Ectodermal cell (in vitro differentiated cells): ENCODE data around the gene GSE1.

Source experiments
- H3K27ac ChIP-seq: 2 replicates; pipeline ENCODE4 v1.7.0; 2013; ENCODE audit warnings: mild to moderate bottlenecking, low read depth, low read length; ENCODE audit not compliant: insufficient read depth, poor library complexity, severe bottlenecking
- H3K27me3 ChIP-seq: 2 replicates; pipeline ENCODE4 v1.7.0; 2013; ENCODE audit warnings: mild to moderate bottlenecking, low read length; ENCODE audit not compliant: insufficient read depth, control insufficient read depth, poor library complexity, severe bottlenecking
- H3K36me3 ChIP-seq: one replicate; pipeline ENCODE4 v1.7.0; 2013; ENCODE audit warnings: low read length; ENCODE audit not compliant: control insufficient read depth, insufficient read depth
- H3K4me1 ChIP-seq: one replicate; pipeline ENCODE4 v1.7.0; 2013; ENCODE audit warnings: low read length; ENCODE audit not compliant: control insufficient read depth, insufficient read depth
- H3K4me3 ChIP-seq: 2 replicates; pipeline ENCODE4 v1.7.0; 2013; ENCODE audit warnings: low read depth, low read length, control low read depth; ENCODE audit not compliant: insufficient read depth
- H3K9me3 ChIP-seq: 2 replicates; pipeline ENCODE4 v1.7.0; 2013; ENCODE audit warnings: mild to moderate bottlenecking, low read length, moderate library complexity; ENCODE audit not compliant: control insufficient read depth
- WGBS, 2 experiments: methylation state at CpG; one replicate each; pipeline ENCODE4 v1.1.7; 2013; ENCODE audit warnings: missing lambda C conversion rate in 2 of 2; 5-methylcytosine and 5-hydroxymethylcytosine counted together

Gene GSE1

DNA sequence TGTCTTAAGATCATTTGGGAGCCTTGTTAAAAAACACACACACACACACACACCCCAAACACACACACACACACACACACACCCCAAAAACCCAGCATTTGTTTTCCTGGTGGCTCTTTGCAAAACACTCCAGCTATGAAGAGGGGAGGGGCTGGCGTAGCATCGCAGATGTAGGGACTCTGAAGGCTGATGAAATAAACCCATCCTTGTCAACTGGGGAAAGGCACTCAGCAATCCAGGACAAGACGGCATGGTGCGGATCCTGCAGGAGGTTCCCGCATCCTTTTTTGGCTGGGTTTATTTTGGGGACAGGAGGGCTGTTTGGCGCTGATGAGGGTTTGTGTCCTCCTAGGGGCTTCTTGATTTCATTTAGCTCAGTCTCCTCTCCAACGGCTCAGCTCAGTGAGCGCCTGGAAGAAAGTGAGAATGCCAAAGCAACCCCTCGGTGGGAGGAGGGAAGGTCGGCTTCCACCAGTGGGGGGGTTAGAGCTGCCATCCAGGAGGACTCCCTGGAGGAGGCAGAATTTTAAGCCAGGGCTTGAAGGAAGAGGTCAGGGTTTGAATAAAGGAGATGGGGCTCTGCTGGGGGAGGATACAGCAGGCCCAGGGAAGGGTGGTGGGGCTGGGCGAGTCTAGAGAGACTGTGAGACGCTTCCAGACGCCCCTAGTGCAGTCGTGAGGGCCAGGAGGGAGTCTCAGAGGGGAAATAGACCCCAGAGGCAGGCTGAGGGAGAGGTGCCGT lies 12.4 kb upstream of the GSE1 start:
- no peaks in the 10 kb centered on the region for H3K27me3 ChIP-seq
- peaks cover 40% of the 10 kb centered on the region for H3K4me1 ChIP-seq
- 49 to 52% methylated on average over 15 of the region's 15 CpGs for WGBS, 2 experiments
- H3K4me3 ChIP-seq = no peak overlapping the region
- no peaks in the 10 kb centered on the region for H3K36me3 ChIP-seq
- H3K27ac ChIP-seq = no peak overlapping the region
- H3K9me3 ChIP-seq = no peaks in the 10 kb centered on the region

DNA sequence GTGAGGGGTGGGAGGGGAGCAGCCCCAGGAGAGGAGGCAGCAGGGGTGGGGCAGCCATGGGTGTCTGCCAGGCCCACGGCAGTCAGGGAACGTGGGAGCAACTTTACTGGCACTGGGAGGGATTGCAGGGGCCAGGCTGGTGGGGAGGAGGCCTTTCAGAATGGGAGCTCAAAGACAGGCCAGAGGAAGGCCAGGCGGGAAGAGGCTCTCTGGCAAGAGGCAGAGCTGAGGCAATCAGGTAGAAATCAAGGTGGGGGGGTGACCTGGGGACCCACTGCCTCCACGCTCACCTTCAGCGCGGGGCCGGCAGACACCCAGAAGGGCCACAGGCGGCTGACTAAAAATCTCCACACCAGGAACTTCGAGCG lies 11.9 kb upstream of the GSE1 start:
- WGBS, 2 experiments = 73 to 76% methylated on average over 10 of the region's 10 CpGs
- Histone ChIP-seq H3K4me3 (no peak overlapping the region), H3K9me3 (no peaks in the 10 kb centered on the region), H3K27me3 (no peaks in the 10 kb centered on the region), H3K36me3 (no peaks in the 10 kb centered on the region), H3K4me1 (peaks cover 45% of the 10 kb centered on the region), H3K27ac (no peak overlapping the region)

DNA sequence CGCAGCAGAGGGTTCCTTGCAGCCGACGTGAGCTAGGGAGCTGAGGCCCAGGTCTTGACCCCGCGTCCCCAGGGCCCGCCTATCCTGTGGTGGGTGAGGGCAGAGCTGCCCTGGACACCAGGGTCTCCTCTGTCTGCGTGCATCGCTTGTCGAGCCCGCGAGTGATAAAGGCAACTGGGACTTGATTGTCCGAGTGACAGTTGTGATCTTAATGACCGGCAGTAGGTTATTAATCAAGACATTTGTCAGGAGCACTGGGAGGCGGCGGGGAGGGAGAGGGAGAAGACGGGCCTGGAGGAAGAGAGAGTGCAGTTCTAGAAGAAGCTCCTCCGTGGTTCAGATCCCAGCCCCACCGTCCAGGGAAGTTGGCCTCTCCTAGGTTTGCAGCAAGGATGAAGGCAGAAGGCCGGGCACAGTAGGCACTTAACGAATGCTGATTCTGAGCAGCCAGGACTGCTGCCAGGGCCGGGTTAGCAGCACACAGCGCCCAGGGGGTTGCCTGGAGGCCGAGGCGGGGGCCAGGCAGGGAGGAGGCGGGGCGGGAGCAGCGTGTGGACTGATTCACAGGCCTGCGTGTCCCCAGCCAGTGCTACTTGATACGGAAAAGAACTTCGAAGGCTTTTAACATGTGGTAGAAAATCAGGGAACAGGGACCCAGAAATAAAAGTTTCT lies 11.3 kb upstream of the GSE1 start:
- Histone ChIP-seq H3K4me1 (peaks cover 45% of the 10 kb centered on the region), H3K9me3 (no peaks in the 10 kb centered on the region), H3K27ac (no peak overlapping the region), H3K27me3 (no peaks in the 10 kb centered on the region), H3K4me3 (no peak overlapping the region), H3K36me3 (no peaks in the 10 kb centered on the region)
- 47 to 52% methylated on average over 30 of the region's 30 CpGs for WGBS, 2 experiments

DNA sequence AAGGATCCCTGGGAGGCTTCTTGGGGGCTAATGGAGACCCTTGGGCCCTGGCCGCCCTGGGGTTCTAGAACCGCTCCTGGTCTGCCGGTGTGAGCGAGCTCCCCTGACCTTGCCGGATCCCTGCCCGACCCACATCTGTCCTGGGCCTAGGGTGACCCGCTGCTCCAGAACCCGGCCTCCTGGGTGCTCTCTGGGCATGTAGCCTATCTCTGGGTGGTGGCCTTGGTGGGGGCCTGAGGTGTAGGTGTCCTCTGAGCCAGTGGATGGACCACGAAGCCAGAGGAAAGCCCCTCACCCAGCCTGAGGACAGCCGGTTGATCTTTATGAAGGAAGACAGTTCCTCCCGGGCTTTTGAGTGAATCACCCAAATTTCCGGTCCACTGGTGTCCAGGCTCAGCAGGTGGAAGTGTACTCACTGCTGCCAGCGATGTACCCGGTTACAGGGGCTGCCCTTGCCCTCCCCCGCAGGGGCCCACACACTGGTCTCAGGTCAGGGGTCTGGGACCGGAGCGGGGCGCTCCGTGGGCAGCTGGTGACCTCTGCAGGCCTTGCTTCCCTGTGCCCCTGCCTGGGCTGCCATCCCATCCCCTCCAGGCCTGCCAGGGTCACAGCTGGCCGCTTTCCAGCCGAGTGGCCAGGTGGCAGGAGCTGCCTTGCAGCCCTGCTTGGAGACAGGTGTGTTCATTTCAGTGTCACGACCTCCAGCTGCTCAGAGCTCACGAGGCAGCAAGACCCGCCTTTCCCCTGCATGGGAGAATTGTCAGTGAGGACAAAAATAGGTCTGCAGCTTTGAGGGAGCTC lies 10.5 kb upstream of the GSE1 start:
- 73 to 75% methylated on average over 24 of the region's 24 CpGs for WGBS, 2 experiments
- Histone ChIP-seq H3K27me3 (peaks cover 5% of the 10 kb centered on the region), H3K4me1 (peaks cover 51% of the 10 kb centered on the region), H3K36me3 (no peaks in the 10 kb centered on the region), H3K4me3 (no peak overlapping the region), H3K27ac (no peak overlapping the region), H3K9me3 (no peaks in the 10 kb centered on the region)

DNA sequence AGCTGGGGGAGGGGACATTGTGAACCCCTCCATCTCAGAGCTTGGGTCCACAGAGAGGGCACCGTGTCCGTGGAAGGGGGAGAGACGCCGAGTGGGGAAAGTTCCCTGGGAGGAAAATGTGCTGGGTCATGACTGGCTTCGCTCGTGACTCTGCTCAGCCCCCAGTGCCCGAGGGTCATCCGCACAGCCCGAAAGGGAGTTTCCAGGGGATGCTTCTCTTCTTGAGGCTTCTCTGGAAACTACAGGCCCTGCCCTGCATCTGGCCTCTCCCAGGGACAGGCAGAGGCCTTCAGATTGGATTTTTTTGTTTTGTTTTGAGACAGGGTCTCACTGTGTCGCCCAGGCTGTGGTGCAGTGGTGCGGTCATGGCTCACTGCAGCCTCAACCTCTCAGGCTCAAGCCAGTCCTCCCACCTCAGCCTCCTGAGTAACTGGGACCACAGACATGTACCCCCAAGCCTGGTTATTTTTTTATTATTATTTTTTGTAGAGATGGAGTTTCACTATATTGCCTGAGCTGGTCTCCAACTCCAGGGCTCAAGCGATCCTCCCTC lies 9.8 kb upstream of the GSE1 start:
- Histone ChIP-seq H3K4me1 (peaks cover 58% of the 10 kb centered on the region), H3K4me3 (no peak overlapping the region), H3K36me3 (no peaks in the 10 kb centered on the region), H3K27me3 (peaks cover 12% of the 10 kb centered on the region), H3K27ac (no peak overlapping the region), H3K9me3 (no peaks in the 10 kb centered on the region)
- WGBS, 2 experiments = 77 to 85% methylated on average over 12 of the region's 12 CpGs

DNA sequence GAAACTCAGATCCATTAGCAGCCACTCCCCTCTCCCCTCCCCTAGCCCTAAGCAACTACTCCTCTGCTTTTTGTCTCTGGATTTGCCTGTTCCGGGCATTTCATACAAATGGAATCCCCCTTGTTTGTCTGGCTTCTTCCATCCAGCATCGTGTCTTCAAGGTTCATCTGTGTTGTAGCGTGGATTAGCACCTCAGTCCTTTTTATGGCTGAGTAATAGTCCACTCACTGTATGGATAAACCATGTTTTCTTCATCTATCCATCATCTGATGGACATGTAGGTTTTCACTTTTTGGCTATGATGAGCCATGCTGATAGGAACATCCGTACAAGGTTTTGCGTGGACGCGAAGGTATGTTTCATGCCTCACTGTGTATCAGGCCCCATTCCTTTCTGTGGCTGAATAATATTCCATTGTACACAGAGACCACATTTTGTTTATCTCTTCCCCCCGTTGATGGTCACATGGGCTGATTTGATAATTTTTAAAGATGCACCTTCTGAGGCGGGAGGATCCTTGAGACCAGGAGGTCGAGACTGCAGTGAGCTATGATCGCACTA lies 8.9 kb upstream of the GSE1 start:
- 96% methylated on average over 9 of the region's 11 CpGs for WGBS, 2 experiments
- Histone ChIP-seq H3K4me1 (peaks cover 63% of the 10 kb centered on the region), H3K4me3 (no peak overlapping the region)

DNA sequence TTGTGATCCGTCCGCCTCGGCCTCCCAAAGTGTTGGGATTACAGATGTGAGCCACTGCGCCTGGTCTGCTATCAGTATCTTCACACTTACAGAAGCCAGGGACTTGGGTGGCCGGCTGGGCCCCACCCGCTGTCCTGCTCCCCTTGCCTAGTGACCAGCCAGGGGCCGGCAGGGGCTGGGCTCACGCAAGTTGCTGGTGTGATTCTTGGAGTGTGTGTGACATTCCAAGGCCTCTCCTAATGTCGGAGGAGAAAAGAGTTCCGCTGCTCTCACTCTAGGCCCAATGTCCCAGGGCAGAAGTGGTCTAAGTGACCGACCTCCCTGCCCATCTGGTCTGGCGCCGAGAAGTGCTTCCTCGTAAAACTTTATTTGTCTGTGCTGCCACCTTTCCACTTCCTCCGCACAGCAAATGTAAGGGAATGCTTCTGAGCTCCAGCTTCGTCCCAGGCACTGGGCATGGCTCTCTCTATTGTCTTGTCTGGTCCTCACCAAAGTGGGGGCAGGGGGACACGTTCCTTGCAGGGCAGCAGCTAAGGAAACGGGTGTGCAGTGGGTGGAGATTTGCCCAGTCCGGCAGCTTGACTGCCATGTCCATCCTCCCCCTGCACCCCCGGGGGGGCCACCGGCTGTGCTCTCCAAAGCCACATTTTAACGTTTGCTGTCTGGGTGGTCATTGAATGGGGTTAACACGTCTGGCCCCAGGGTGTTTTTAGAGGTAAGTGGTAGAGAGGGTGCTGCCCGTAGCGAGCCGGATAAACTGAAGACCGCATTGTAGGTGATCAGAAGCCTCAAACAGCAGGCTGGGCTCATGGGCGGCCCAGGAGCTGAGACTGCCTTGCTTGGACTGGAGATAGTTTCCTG lies 7.8 kb upstream of the GSE1 start:
- Histone ChIP-seq H3K9me3 (no peaks in the 10 kb centered on the region), H3K4me3 (no peak overlapping the region), H3K36me3 (no peaks in the 10 kb centered on the region), H3K4me1 (peaks cover 59% of the 10 kb centered on the region), H3K27ac (no peak overlapping the region), H3K27me3 (peaks cover 32% of the 10 kb centered on the region)
- 76 to 77% methylated on average over 28 of the region's 28 CpGs for WGBS, 2 experiments

More for the DNA sequence above, 8.9 kb upstream of the GSE1 start:
- Histone ChIP-seq H3K9me3 (no peaks in the 10 kb centered on the region), H3K27me3 (peaks cover 22% of the 10 kb centered on the region), H3K36me3 (no peaks in the 10 kb centered on the region), H3K27ac (no peak overlapping the region)

DNA sequence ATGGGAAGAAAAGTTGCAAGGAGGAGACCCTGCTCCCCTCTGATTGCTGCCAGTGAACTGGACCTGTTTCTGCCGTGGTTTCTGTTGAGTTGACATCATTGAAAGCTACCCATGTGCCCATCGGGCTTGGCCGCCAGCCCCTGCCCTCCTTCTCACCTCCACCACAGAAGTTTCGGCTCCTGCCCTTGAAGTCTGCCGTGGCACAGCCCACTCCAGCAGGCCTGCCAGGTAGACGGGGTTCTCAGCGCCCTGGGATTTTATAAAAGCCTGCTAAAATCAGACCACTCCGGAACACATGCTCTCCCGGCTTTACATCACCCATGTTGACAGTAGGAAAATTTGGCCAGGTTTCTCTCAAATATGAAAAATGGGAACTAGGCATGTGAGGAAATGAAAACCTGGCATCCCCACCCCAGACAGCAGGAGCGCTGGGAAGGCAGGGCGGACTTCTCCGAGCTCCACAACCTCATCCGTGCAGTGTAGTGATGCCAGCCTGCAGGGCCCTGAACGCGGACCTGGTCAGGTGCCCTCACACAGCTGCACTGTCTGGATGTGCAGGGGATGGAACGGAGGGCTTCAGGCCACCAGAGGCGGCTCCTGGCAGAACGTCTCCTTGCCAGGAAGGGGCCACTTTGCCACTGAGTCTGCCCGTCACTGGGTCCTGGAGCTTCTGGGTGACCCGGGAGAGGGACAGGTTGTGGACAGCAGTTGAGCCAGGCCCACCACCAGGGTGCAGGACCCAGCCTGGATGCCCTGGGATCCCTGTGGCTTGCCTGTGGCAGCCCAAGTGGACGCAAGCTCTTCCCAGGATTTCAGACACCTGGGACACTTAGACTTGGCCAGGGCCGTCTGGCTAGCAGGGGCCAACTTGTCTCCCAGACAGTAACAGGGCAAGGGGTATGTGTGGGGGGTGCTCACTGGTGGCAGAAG lies 6.9 kb upstream of the GSE1 start:
- Histone ChIP-seq H3K9me3 (no peaks in the 10 kb centered on the region), H3K27ac (no peak overlapping the region), H3K4me3 (no peak overlapping the region), H3K4me1 (peaks cover 50% of the 10 kb centered on the region), H3K36me3 (no peaks in the 10 kb centered on the region), H3K27me3 (peaks cover 37% of the 10 kb centered on the region)
- 89 to 91% methylated on average over 22 of the region's 22 CpGs for WGBS, 2 experiments

DNA sequence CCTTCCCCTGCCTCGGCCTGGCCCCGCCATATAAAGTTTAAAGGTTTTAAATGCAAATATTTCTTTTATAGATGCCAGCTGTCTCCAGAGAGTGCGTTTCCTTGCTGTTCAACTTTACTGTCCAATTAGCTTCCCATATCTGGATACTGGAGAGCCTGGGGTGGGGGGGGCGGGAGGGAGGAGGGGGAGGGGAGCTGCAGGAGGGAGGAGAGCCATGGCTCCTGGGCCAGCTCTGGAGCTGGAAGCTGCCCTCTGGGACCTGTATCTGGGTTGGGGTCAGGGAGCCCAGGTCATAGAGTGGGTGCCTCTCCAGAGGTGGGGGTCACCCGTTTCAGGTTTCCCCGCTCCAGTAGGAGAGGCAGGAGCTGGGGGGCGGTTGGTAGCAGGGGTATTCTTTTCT lies 6.2 kb upstream of the GSE1 start:
- peaks cover 44% of the 10 kb centered on the region for H3K27me3 ChIP-seq
- 26 to 35% methylated on average over 4 to 5 of the region's 7 CpGs for WGBS, 2 experiments
- peaks cover 43% of the 10 kb centered on the region for H3K4me1 ChIP-seq
- no peak overlapping the region for H3K4me3 ChIP-seq
- no peaks in the 10 kb centered on the region for H3K36me3 ChIP-seq
- no peak overlapping the region for H3K27ac ChIP-seq
- H3K9me3 ChIP-seq = no peaks in the 10 kb centered on the region
